Gastrocnemius medialis (tissue), 4 donors: ENCODE data around the gene PKP1. TPM values are rescaled to one million over a fixed set of nuclear protein-coding genes. Genes with fewer than 3 reads are reported as not detected.

ENCODE experiments used
- ATAC-seq, 2 donors: fragments of 150-250 bp; one replicate each; pipeline ENCODE4 v1.9.1; 2016
- DNase-seq, 2 donors: peaks; one replicate each; pipeline ENCODE4 v3.0.0-alpha.2; 2019
- H3K27ac ChIP-seq, 4 donors: fragments of 200-600 bp; sonication (generic); 1 replicate in 1 of 4; 2 replicates in 3 of 4; pipeline ENCODE4 v1.5.1; 2016 to 2018; ENCODE audit warnings: mild to moderate bottlenecking in 2 of 4, moderate library complexity in 1 of 4
- H3K27me3 ChIP-seq, 3 donors: fragments of 200-600 bp; sonication (generic) in 2 of 3; 1 replicate in 1 of 3; 2 replicates in 2 of 3; pipeline versions ENCODE4 v1.5.1 to v1.6.0; 2016 to 2019; ENCODE audit warnings: mild to moderate bottlenecking in 1 of 3, moderate library complexity in 1 of 3
- H3K36me3 ChIP-seq, 2 donors: fragments of 200-600 bp; sonication (generic) in 1 of 2; one replicate each; pipeline ENCODE4 v1.5.1; 2017 to 2018
- H3K4me1 ChIP-seq, 2 donors: fragments of 200-600 bp; sonication (generic) in 1 of 2; one replicate each; pipeline ENCODE4 v1.5.1; 2016 to 2017; ENCODE audit warnings: mild to moderate bottlenecking in 2 of 2
- H3K4me3 ChIP-seq, 4 donors: fragments of 200-600 bp; sonication (generic) in 3 of 4; 1 replicate in 1 of 4; 2 replicates in 3 of 4; pipeline ENCODE4 v1.5.1; 2016 to 2019; ENCODE audit warnings: mild to moderate bottlenecking in 2 of 4
- H3K9me3 ChIP-seq, 3 donors: fragments of 200-600 bp; sonication (generic) in 2 of 3; 1 replicate in 1 of 3; 2 replicates in 2 of 3; pipeline ENCODE4 v1.5.1; 2016 to 2019
- POLR2A ChIP-seq, 2 donors: fragments of 450-650 bp; IDR thresholded peaks; one replicate each; pipeline ENCODE4 v1.6.1; 2017; ENCODE audit warnings: antibody characterized with exemption in 2 of 2, mild to moderate bottlenecking in 2 of 2, moderate library complexity in 2 of 2
- in situ Hi-C, 4 donors: fragments of 200-750 bp; cut with MboI; loops; one replicate each; pipeline versions ENCODE4 v1.15.0 to v1.8.0; 2017; ENCODE audit warnings: low sequenced_read_pairs in 4 of 4
- intact Hi-C: fragments of 100-400 bp; cut with DNase I; formaldehyde crosslinking; loops from one replicate; pipeline ENCODE4 v1.15.1; 2023; ENCODE audit warnings: low total_unique reads
- total RNA-seq, 4 donors: library from RNA; depleted of rRNA; stranded (reverse); fragments of >200 nt; gene quantifications; one replicate each; pipeline versions ENCODE4 v1.1.0 to v1.2.3, GENCODE V29; 2016
- TF ChIP-seq, protein P1 (sequence below), 5 experiments: fragments of 450-650 bp in 3 of 5; fragments of 200-600 bp in 2 of 5; sonication (generic) in 2 of 5; IDR thresholded peaks in 4 of 5; conservative IDR thresholded peaks in 1 of 5; 1 replicate in 4 of 5; 2 replicates in 1 of 5; pipeline ENCODE4 v1.5.1; 2016 to 2019; ENCODE audit warnings: antibody characterized with exemption in 5 of 5, mild to moderate bottlenecking in 3 of 5, moderate library complexity in 3 of 5

The PKP1 gene
- total RNA-seq, 4 donors from 2014 or later, result 0.71 to 4.5 (median 1.2) TPM

- Histone ChIP-seq H3K4me3 (no peak overlapping the region), H3K9me3 (no peaks in the 10 kb centered on the region), H3K36me3 (no peaks in the 10 kb centered on the region), H3K27me3 (peaks cover 0 to 11% (median 8%) of the 10 kb centered on the region in 3 donors), H3K4me1 (no peaks in the 10 kb centered on the region), H3K27ac (no peak overlapping the region)
- no peak for DNase-seq
- ATAC-seq, result no peak
- TF ChIP-seq, protein P1, sequence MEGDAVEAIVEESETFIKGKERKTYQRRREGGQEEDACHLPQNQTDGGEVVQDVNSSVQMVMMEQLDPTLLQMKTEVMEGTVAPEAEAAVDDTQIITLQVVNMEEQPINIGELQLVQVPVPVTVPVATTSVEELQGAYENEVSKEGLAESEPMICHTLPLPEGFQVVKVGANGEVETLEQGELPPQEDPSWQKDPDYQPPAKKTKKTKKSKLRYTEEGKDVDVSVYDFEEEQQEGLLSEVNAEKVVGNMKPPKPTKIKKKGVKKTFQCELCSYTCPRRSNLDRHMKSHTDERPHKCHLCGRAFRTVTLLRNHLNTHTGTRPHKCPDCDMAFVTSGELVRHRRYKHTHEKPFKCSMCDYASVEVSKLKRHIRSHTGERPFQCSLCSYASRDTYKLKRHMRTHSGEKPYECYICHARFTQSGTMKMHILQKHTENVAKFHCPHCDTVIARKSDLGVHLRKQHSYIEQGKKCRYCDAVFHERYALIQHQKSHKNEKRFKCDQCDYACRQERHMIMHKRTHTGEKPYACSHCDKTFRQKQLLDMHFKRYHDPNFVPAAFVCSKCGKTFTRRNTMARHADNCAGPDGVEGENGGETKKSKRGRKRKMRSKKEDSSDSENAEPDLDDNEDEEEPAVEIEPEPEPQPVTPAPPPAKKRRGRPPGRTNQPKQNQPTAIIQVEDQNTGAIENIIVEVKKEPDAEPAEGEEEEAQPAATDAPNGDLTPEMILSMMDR (IDR thresholded peaks at IDR 0.05 in 4 of 5, conservative IDR thresholded peaks at IDR 0.05 in 1 of 5), result no peak
- TF ChIP-seq POLR2A (IDR thresholded peaks at IDR 0.05), result no peak
- in situ Hi-C loops (no loop called here), intact Hi-C loops (no loop called here)
Measured at GRCh38 chr1:201291916-201292315, 8.6 kb downstream of the PKP1 start.

- no peaks in the 10 kb centered on the region for H3K9me3 ChIP-seq
Measured at GRCh38 chr1:201294876-201295275, 11.6 kb downstream of the PKP1 start.

GRCh38 chr1:201295346-201295745, 12.0 kb downstream of the PKP1 start:
- no peaks in the 10 kb centered on the region for H3K36me3 ChIP-seq
- ATAC-seq (no peak), DNase-seq (no peak)
- peaks cover 0 to 8% (median 4%) of the 10 kb centered on the region in 3 donors for H3K27me3 ChIP-seq
- no peaks in the 10 kb centered on the region for H3K9me3 ChIP-seq
- no peak overlapping the region for H3K4me3 ChIP-seq
- in situ Hi-C loops, result no loop called here
- no peaks in the 10 kb centered on the region for H3K4me1 ChIP-seq
- no peak overlapping the region for H3K27ac ChIP-seq
- intact Hi-C loops, result no loop called here
- TF ChIP-seq, protein P1 (IDR thresholded peaks at IDR 0.05 in 4 of 5, conservative IDR thresholded peaks at IDR 0.05 in 1 of 5), result no peak
- TF ChIP-seq POLR2A (IDR thresholded peaks at IDR 0.05), result no peak

More at GRCh38 chr1:201294876-201295275, 11.6 kb downstream of the PKP1 start:
- Histone ChIP-seq H3K27me3 (peaks cover 0 to 8% (median 4%) of the 10 kb centered on the region in 3 donors), H3K27ac (no peak overlapping the region), H3K4me3 (no peak overlapping the region), H3K36me3 (no peaks in the 10 kb centered on the region), H3K4me1 (no peaks in the 10 kb centered on the region)
- ATAC-seq (no peak), DNase-seq (no peak)
- intact Hi-C loops, result no loop called here
- in situ Hi-C loops, result no loop called here
- TF ChIP-seq, protein P1 (IDR thresholded peaks at IDR 0.05 in 4 of 5, conservative IDR thresholded peaks at IDR 0.05 in 1 of 5), result no peak
- no peak for TF ChIP-seq POLR2A (IDR thresholded peaks at IDR 0.05)

- in situ Hi-C loops, result no loop called here
- H3K4me1 ChIP-seq, result no peaks in the 10 kb centered on the region
- H3K27ac ChIP-seq, result no peak overlapping the region
- H3K9me3 ChIP-seq, result no peaks in the 10 kb centered on the region
- peaks cover 0 to 8% (median 4%) of the 10 kb centered on the region in 3 donors for H3K27me3 ChIP-seq
- no peaks in the 10 kb centered on the region for H3K36me3 ChIP-seq
- no peak overlapping the region for H3K4me3 ChIP-seq
- intact Hi-C loops, result no loop called here
- no peak for DNase-seq
- TF ChIP-seq POLR2A (IDR thresholded peaks at IDR 0.05), result no peak
- TF ChIP-seq, protein P1 (IDR thresholded peaks at IDR 0.05 in 4 of 5, conservative IDR thresholded peaks at IDR 0.05 in 1 of 5), result no peak
- ATAC-seq, result no peak
Measured at GRCh38 chr1:201295861-201296260, 12.6 kb downstream of the PKP1 start.

DNA sequence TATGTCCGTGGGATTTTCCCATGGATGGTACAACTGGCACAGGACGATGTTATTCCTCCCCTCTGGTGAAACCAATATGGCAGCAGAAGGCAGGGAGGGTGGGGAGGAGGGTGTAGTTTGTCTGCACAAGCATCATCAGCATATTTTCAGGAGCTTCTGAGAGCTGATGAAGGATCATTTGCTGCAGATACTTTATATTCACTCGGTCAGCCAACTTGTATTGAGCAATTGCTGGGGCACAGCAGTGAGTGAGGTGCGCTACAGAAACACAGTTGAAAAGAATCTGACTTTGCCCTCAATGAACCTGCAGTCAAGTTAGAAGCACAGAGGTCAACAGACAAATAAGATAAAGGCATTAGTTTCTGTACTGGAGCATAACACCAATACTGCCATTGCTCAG, 13.0 kb downstream of the PKP1 start:
- in situ Hi-C loops, result no loop called here
- Histone ChIP-seq H3K4me3 (no peak overlapping the region), H3K36me3 (no peaks in the 10 kb centered on the region), H3K27me3 (peaks cover 0 to 8% (median 4%) of the 10 kb centered on the region in 3 donors), H3K9me3 (no peaks in the 10 kb centered on the region), H3K4me1 (no peaks in the 10 kb centered on the region), H3K27ac (no peak overlapping the region)
- no peak for ATAC-seq
- intact Hi-C loops, result no loop called here
- no peak for TF ChIP-seq POLR2A (IDR thresholded peaks at IDR 0.05)
- TF ChIP-seq, protein P1 (IDR thresholded peaks at IDR 0.05 in 4 of 5, conservative IDR thresholded peaks at IDR 0.05 in 1 of 5), result no peak
- no peak for DNase-seq
